ENCODE results near the gene CDKN2B-AS1.

DNA sequence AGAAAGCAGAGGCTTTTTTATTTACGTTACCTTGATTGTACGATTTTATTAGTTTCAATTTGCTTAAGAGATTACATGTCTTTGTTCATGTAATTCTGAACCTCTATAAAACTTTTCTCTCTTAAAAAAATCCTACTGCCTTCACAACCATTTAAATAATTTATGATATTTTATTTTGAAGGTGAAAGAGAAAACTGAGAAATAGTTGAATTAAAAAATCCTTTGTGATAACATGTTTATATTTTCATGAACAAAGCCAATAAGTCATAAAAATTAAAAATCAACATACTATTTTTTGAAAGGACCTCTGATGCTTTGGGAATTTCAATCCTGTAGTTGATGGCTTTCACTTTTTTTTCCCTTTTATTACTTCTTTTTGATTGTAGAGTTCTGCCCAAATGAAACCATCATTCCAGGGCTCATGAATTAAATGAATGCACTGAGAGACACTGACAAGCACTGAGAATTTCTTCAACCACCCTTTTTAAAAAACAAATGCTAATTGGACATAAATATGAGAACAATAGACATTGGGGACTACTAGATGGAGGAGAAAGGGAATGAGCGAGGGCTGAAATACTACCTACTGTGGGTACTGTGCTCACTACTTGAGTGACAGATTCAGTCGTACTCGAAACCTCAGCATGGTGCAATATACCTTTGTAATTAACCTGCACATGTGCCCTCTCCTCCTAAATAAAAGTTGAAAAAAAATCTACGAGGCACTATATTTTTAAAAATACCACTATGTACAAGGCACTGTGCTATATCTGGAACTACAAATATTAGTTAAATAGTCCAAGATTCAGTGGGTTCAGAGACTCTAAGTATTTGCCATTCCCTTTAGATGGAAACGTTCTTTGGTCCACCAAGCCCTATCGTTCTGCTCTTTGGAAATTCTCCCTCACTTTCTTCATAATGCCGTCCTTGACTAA lies 6.3 kb upstream of the CDKN2B-AS1 start:
- no peak for TF ChIP-seq POLR2A (IDR thresholded peaks at IDR 0.05)
- TF ChIP-seq, protein P1, sequence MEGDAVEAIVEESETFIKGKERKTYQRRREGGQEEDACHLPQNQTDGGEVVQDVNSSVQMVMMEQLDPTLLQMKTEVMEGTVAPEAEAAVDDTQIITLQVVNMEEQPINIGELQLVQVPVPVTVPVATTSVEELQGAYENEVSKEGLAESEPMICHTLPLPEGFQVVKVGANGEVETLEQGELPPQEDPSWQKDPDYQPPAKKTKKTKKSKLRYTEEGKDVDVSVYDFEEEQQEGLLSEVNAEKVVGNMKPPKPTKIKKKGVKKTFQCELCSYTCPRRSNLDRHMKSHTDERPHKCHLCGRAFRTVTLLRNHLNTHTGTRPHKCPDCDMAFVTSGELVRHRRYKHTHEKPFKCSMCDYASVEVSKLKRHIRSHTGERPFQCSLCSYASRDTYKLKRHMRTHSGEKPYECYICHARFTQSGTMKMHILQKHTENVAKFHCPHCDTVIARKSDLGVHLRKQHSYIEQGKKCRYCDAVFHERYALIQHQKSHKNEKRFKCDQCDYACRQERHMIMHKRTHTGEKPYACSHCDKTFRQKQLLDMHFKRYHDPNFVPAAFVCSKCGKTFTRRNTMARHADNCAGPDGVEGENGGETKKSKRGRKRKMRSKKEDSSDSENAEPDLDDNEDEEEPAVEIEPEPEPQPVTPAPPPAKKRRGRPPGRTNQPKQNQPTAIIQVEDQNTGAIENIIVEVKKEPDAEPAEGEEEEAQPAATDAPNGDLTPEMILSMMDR (IDR thresholded peaks at IDR 0.05) = no peak
